K562 (cell line): ENCODE data around the gene GIT2. TPM values are rescaled to one million over a fixed set of nuclear protein-coding genes. Genes with fewer than 3 reads are reported as not detected.
A peak's percentile ranks its signal among the peaks of the same experiment; 100 is the strongest.

Experiments
- C11orf30 ChIP-seq: fragments of 450-650 bp; IDR thresholded peaks from 2 replicates; pipeline ENCODE4 v1.6.1; 2016; ENCODE audit warnings: low read depth, mild to moderate bottlenecking
- CREB1 ChIP-seq, 2 experiments: sonication (generic) in 1 of 2; formaldehyde crosslinking in 1 of 2; IDR thresholded peaks; 2 replicates each; pipeline versions ENCODE4 v1.6.1 to v1.8.0; 2012 to 2022; ENCODE audit warnings: inconsistent platforms in 1 of 2, mild to moderate bottlenecking in 1 of 2, missing genetic modification reagents in 1 of 2, moderate library complexity in 1 of 2
- ETV1 ChIP-seq: fragments of 450-650 bp; conservative IDR thresholded peaks from 2 replicates; pipeline ENCODE4 v1.6.1; 2016; ENCODE audit warnings: missing genetic modification characterization, control low read depth, low read depth, missing compliant biosample characterization
- FOSL1 ChIP-seq: fragments of 200-800 bp; sonication (Bioruptor generic); conservative IDR thresholded peaks from 2 replicates; pipeline ENCODE4 v1.6.1; 2016; ENCODE audit warnings: missing genetic modification characterization, missing compliant biosample characterization
- FOXK1 ChIP-seq: sonication (generic); formaldehyde crosslinking; IDR thresholded peaks from 2 replicates; pipeline ENCODE4 v1.8.0; 2022; ENCODE audit warnings: missing genetic modification reagents, mild to moderate bottlenecking, borderline replicate concordance
- KDM1A ChIP-seq, 2 experiments: fragments of 450-650 bp; IDR thresholded peaks; 2 replicates each; pipeline ENCODE4 v1.6.1; 2016; ENCODE audit warnings: mild to moderate bottlenecking in 2 of 2
- OTX1 ChIP-seq: fragments of 450-650 bp; formaldehyde crosslinking; IDR thresholded peaks from 2 replicates; pipeline ENCODE4 v1.4.0; 2022; ENCODE audit warnings: mild to moderate bottlenecking
- RBM22 ChIP-seq: fragments of 200-400 bp; formaldehyde crosslinking; IDR thresholded peaks from 2 replicates; pipeline ENCODE4 v1.6.1; 2018; ENCODE audit warnings: low read length, low read depth; ENCODE audit not compliant: poor library complexity, severe bottlenecking
- SMAD4 ChIP-seq: fragments of 250-450 bp; sonication (Bioruptor Pico); conservative IDR thresholded peaks from 2 replicates; pipeline ENCODE4 v1.8.0; 2021; ENCODE audit warnings: inconsistent platforms, mild to moderate bottlenecking, moderate library complexity
- TAL1 ChIP-seq: fragments of 450-650 bp; IDR thresholded peaks from 2 replicates; pipeline ENCODE4 v1.6.1; 2016; ENCODE audit warnings: mild to moderate bottlenecking
- TBL1XR1 ChIP-seq, 2 experiments: IDR thresholded peaks; 2 replicates each; pipeline ENCODE4 v1.6.1; 2012; ENCODE audit warnings: improper control_type of control experiment in 2 of 2, low read length in 2 of 2, mild to moderate bottlenecking in 1 of 2
- THRAP3 ChIP-seq: fragments of 450-650 bp; IDR thresholded peaks from 2 replicates; pipeline ENCODE4 v1.6.1; 2016; ENCODE audit warnings: mild to moderate bottlenecking, inconsistent platforms, borderline replicate concordance
- ZNF184 ChIP-seq: sonication (generic); formaldehyde crosslinking; IDR thresholded peaks from 2 replicates; pipeline ENCODE4 v1.5.0; 2020; ENCODE audit warnings: missing genetic modification reagents
- ZNF316 ChIP-seq: fragments of 450-650 bp; IDR thresholded peaks from 2 replicates; pipeline ENCODE4 v1.6.1; 2016
- ZNF431 ChIP-seq: sonication (generic); formaldehyde crosslinking; IDR thresholded peaks from 2 replicates; pipeline ENCODE4 v1.8.0; 2022; ENCODE audit warnings: mild to moderate bottlenecking, missing genetic modification reagents
- ZZZ3 ChIP-seq: fragments of 450-650 bp; IDR thresholded peaks from 2 replicates; pipeline ENCODE4 v1.6.1; 2016; ENCODE audit warnings: antibody characterized with exemption, mild to moderate bottlenecking, moderate library complexity
- polyA plus RNA-seq, 8 experiments: library from polyadenylated mRNA; depleted of rRNA in 4 of 8; stranded (reverse) in 5 of 8; unstranded in 3 of 8; fragments of >200 nt; fragmentation: Nextera tagmentation in 2 of 8; fragmentation: Illumina TruSeq in 1 of 8; extraction: Ambion mirVana in 2 of 8; extraction: Trizol in 1 of 8; gene quantifications; 2 replicates each; pipeline versions ENCODE4 v1.2.1 to v1.2.3, GENCODE V29; 2011 to 2014; ENCODE audit warnings: inconsistent platforms in 1 of 8, missing spikeins in 1 of 8
- total RNA-seq, 7 experiments: library from RNA; depleted of rRNA in 6 of 7; stranded (reverse); fragments of >200 nt in 6 of 7; fragmentation: Illumina TruSeq in 2 of 7; extraction: Trizol in 2 of 7; gene quantifications; 2 replicates each; pipeline versions ENCODE4 v1.2.1 to v1.2.3, GENCODE V29; 2011 to 2021; ENCODE audit warnings: low replicate concordance in 1 of 7
- TF ChIP-seq, protein P1 (sequence below), 2 experiments: fragments of 450-650 bp; formaldehyde crosslinking in 1 of 2; IDR thresholded peaks; 2 replicates each; pipeline versions ENCODE4 v1.4.0 to v1.6.1; 2014 to 2020; ENCODE audit warnings: mild to moderate bottlenecking in 2 of 2, borderline replicate concordance in 1 of 2, low read depth in 1 of 2
- TF ChIP-seq, protein P2 (sequence below), 2 experiments: IDR thresholded peaks; 2 replicates each; pipeline ENCODE4 v1.6.1; 2012; ENCODE audit warnings: improper control_type of control experiment in 2 of 2, low read depth in 2 of 2, low read length in 2 of 2, borderline replicate concordance in 1 of 2

The GIT2 gene
- total and polyA plus RNA-seq, 9 of the 15 experiments (the other 6 are each of a cell fraction or from before 2014, with no cell fraction given): 4.0 to 30.4 (median 23.5) TPM

DNA sequence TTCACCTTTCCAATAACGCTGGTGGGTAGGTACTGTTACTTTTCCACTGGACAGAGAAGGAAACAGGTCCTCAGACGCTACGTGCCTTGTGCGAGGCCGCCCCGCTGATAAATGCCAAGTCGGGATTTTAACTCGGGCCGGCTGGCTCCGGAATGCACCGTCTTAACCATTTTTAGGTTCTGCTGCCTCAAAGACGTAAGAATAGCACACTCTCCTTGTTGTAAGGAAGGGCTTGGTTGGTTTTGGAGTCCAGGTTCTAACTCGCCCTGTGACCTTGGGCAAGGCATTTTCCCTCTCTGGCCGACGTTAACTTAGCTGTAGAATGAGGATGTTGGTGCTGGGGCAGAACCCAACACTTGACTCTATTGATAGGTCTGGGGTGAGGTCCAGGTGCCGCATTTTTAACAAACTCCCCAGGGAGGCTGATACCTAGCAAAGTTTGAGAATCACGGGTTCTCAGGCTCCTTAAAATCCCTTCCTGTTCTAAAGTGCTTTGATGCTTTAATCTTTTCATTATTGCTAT is 3.9 kb upstream of the GIT2 start (continued):
- TF ChIP-seq KDM1A (IDR thresholded peaks at IDR 0.05) (peak; percentile 45 to 71; a peak in 3 of 4 replicates), ETV1 (tag) (no peak), THRAP3 (no peak), ZNF431 (CRISPR knock-in tag) (no peak), CREB1 (IDR thresholded peaks at IDR 0.05) (no peak), CREB1 (CRISPR knock-in tag; IDR thresholded peaks at IDR 0.05) (no peak), FOXK1 (CRISPR knock-in tag) (peak; percentile 80; the same call in 1 of the 2 replicates), ZNF316 (0 out of 2 replicates have a peak, but pooled peaks have one; percentile 7), SMAD4 (CRISPR knock-in tag) (no peak), TAL1 (no peak), C11orf30 (peak; percentile 36; the same call in 1 of the 2 replicates), ZZZ3 (no peak), FOSL1 (tag) (no peak), ZNF184 (CRISPR knock-in tag) (no peak), TBL1XR1 (IDR thresholded peaks at IDR 0.05; ENCODE audit: low read length in 2 of 2) (no peak), OTX1 (CRISPR knock-in tag) (no peak), RBM22 (no peak)
- TF ChIP-seq, protein P1, sequence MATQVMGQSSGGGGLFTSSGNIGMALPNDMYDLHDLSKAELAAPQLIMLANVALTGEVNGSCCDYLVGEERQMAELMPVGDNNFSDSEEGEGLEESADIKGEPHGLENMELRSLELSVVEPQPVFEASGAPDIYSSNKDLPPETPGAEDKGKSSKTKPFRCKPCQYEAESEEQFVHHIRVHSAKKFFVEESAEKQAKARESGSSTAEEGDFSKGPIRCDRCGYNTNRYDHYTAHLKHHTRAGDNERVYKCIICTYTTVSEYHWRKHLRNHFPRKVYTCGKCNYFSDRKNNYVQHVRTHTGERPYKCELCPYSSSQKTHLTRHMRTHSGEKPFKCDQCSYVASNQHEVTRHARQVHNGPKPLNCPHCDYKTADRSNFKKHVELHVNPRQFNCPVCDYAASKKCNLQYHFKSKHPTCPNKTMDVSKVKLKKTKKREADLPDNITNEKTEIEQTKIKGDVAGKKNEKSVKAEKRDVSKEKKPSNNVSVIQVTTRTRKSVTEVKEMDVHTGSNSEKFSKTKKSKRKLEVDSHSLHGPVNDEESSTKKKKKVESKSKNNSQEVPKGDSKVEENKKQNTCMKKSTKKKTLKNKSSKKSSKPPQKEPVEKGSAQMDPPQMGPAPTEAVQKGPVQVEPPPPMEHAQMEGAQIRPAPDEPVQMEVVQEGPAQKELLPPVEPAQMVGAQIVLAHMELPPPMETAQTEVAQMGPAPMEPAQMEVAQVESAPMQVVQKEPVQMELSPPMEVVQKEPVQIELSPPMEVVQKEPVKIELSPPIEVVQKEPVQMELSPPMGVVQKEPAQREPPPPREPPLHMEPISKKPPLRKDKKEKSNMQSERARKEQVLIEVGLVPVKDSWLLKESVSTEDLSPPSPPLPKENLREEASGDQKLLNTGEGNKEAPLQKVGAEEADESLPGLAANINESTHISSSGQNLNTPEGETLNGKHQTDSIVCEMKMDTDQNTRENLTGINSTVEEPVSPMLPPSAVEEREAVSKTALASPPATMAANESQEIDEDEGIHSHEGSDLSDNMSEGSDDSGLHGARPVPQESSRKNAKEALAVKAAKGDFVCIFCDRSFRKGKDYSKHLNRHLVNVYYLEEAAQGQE (IDR thresholded peaks at IDR 0.05; ENCODE audit: borderline replicate concordance): peak; percentile 56
- TF ChIP-seq, protein P1 (CRISPR knock-in tag; IDR thresholded peaks at IDR 0.05; ENCODE audit: low read depth): no peak
- TF ChIP-seq, protein P2, sequence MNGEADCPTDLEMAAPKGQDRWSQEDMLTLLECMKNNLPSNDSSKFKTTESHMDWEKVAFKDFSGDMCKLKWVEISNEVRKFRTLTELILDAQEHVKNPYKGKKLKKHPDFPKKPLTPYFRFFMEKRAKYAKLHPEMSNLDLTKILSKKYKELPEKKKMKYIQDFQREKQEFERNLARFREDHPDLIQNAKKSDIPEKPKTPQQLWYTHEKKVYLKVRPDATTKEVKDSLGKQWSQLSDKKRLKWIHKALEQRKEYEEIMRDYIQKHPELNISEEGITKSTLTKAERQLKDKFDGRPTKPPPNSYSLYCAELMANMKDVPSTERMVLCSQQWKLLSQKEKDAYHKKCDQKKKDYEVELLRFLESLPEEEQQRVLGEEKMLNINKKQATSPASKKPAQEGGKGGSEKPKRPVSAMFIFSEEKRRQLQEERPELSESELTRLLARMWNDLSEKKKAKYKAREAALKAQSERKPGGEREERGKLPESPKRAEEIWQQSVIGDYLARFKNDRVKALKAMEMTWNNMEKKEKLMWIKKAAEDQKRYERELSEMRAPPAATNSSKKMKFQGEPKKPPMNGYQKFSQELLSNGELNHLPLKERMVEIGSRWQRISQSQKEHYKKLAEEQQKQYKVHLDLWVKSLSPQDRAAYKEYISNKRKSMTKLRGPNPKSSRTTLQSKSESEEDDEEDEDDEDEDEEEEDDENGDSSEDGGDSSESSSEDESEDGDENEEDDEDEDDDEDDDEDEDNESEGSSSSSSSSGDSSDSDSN (IDR thresholded peaks at IDR 0.05; ENCODE audit: borderline replicate concordance in 1 of 2, low read depth in 2 of 2, low read length in 2 of 2): no peak
